Measurements from ENCODE around the gene JADE1.

DNA sequence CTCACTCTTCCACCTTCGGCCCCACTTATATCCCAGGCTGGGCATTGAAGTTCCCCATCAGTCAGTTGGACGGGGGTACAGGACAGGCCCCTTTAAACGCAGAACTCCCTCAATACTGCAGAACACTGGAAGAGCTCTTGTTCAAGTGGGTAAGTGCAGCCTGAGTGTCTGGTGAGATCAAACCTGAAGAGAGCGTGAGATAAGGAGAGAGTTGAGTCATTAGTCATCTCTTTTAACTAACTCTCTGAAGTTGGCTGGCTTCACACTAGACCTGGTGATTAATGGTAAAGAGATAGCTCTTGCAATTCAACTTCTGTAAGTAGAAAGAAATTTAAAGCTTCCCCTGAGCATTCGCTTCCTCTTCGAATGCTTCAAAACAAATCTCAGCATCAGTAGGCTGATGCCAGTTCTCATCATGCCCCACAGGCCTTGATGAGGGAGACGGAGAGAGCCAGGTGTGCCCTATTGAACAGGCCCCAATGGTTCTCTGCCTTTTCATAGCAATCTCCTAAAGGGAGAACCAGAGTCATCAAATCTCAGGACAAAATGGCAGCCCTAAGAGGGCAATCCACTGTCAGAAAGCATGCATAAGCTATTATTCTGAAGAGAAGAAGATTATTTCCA, 41.0 kb upstream of the JADE1 start:
- no peak for TF ChIP-seq CTCF (IDR thresholded peaks at IDR 0.05)
- no peak for TF ChIP-seq POLR2A (IDR thresholded peaks at IDR 0.05)
- TF ChIP-seq POLR2AphosphoS5 (IDR thresholded peaks at IDR 0.05): no peak
- no peak for TF ChIP-seq EP300 (IDR thresholded peaks at IDR 0.05; ENCODE audit: low read depth)
